ENCODE results near the gene MKI67. TPM values are rescaled to one million over a fixed set of nuclear protein-coding genes. Genes with fewer than 3 reads are reported as not detected.

The MKI67 gene
- total and polyA plus RNA-seq, 9 of the 15 experiments (the other 6 are each of a cell fraction or from before 2014, with no cell fraction given), result 11.8 to 86.5 (median 36.0) TPM

- no peak for TF ChIP-seq UBTF (IDR thresholded peaks at IDR 0.05; ENCODE audit: borderline replicate concordance in 1 of 2, low read depth in 2 of 2, low read length in 2 of 2)
- TF ChIP-seq MYBL2 (IDR thresholded peaks at IDR 0.05; ENCODE audit: low read depth), result no peak
- TF ChIP-seq MYBL2 (CRISPR knock-in tag; IDR thresholded peaks at IDR 0.05; ENCODE audit: borderline replicate concordance), result no peak
- TF ChIP-seq RBM14 (IDR thresholded peaks at IDR 0.05; ENCODE audit: borderline replicate concordance, insufficient read depth, low read depth, low read length), result no peak
- TF ChIP-seq, protein P1, sequence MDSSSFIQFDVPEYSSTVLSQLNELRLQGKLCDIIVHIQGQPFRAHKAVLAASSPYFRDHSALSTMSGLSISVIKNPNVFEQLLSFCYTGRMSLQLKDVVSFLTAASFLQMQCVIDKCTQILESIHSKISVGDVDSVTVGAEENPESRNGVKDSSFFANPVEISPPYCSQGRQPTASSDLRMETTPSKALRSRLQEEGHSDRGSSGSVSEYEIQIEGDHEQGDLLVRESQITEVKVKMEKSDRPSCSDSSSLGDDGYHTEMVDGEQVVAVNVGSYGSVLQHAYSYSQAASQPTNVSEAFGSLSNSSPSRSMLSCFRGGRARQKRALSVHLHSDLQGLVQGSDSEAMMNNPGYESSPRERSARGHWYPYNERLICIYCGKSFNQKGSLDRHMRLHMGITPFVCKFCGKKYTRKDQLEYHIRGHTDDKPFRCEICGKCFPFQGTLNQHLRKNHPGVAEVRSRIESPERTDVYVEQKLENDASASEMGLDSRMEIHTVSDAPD (CRISPR knock-in tag; IDR thresholded peaks at IDR 0.05), result no peak
- no peak for TF ChIP-seq PCBP2 (IDR thresholded peaks at IDR 0.05; ENCODE audit: low read depth, low read length, poor library complexity, severe bottlenecking)
- TF ChIP-seq, protein P2, sequence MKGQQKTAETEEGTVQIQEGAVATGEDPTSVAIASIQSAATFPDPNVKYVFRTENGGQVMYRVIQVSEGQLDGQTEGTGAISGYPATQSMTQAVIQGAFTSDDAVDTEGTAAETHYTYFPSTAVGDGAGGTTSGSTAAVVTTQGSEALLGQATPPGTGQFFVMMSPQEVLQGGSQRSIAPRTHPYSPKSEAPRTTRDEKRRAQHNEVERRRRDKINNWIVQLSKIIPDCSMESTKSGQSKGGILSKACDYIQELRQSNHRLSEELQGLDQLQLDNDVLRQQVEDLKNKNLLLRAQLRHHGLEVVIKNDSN (CRISPR knock-in tag; IDR thresholded peaks at IDR 0.05), result no peak
- TF ChIP-seq TEAD1 (CRISPR knock-in tag; IDR thresholded peaks at IDR 0.05), result no peak
Observed at GRCh38 chr10:128074589-128074988, 51.6 kb downstream of the MKI67 start (continued).

All from K562 (cell line).